ENCODE measurements around the gene SMAD9.

SMAD9 gene

GRCh38 chr13:36862002-36862685, 57.9 kb downstream of the SMAD9 start:
- no peak for DNase-seq

- no peak for DNase-seq
These were observed 60.8 kb downstream of the SMAD9 start for GRCh38 chr13:36859259-36859658.

- no peak for DNase-seq
These were observed 61.7 kb downstream of the SMAD9 start for GRCh38 chr13:36858290-36858689.

GRCh38 chr13:36857253-36857652, 62.8 kb downstream of the SMAD9 start:
- no peak for DNase-seq

GRCh38 chr13:36850790-36851438, 69.1 kb downstream of the SMAD9 start:
- no peak for DNase-seq

GRCh38 chr13:36848199-36848982, 71.6 kb downstream of the SMAD9 start:
- DNase-seq: no peak

- no peak for DNase-seq
These were observed 72.4 kb downstream of the SMAD9 start for GRCh38 chr13:36847606-36848005.

GRCh38 chr13:36841391-36841790, 78.6 kb downstream of the SMAD9 start:
- no peak for DNase-seq

GRCh38 chr13:36840718-36841250, 79.3 kb downstream of the SMAD9 start:
- no peak for DNase-seq

GRCh38 chr13:36839981-36840380, 80.1 kb downstream of the SMAD9 start:
- DNase-seq: peak; percentile 19

GRCh38 chr13:36839281-36839680, 80.8 kb downstream of the SMAD9 start:
- no peak for DNase-seq

- DNase-seq: no peak
These were observed 82.5 kb downstream of the SMAD9 start for GRCh38 chr13:36837354-36838092.

- DNase-seq: no peak
These were observed 85.7 kb downstream of the SMAD9 start for GRCh38 chr13:36834299-36834698.

GRCh38 chr13:36831291-36831690, 88.7 kb downstream of the SMAD9 start:
- no peak for DNase-seq

- DNase-seq: no peak
These were observed 90.3 kb downstream of the SMAD9 start for GRCh38 chr13:36829753-36830152.

- no peak for DNase-seq
These were observed 97.3 kb downstream of the SMAD9 start for GRCh38 chr13:36822785-36823184.

- no peak for DNase-seq
These were observed 99.8 kb downstream of the SMAD9 start for GRCh38 chr13:36820222-36820621.

- no peak for DNase-seq
These were observed 100.3 kb downstream of the SMAD9 start for GRCh38 chr13:36819739-36820090.

- no peak for DNase-seq
These were observed 101.0 kb downstream of the SMAD9 start, which contains the start of gene RFXAP for GRCh38 chr13:36818804-36819738. Gene RFXAP (plus strand): TSS chr13:36819222. CDS start chr13:36819358, 136 bp downstream.

- no peak for DNase-seq
These were observed 101.8 kb downstream of the SMAD9 start for GRCh38 chr13:36817996-36818803.

GRCh38 chr13:36815062-36815461, 105.0 kb downstream of the SMAD9 start:
- no peak for DNase-seq
